NCI-H524 (cell line): ENCODE data around the gene KIF2B.
"Not testable (repeated sequence)": the region's sequence is repeated elsewhere in the genome, so short reads cannot be mapped to it uniquely, and the experiment has no call there.

Source experiments
- DNase-seq, 2 experiments: peaks; one replicate each; lab custom pipeline; 2025; lab: John Stamatoyannopoulos, UW

KIF2B gene, protein sequence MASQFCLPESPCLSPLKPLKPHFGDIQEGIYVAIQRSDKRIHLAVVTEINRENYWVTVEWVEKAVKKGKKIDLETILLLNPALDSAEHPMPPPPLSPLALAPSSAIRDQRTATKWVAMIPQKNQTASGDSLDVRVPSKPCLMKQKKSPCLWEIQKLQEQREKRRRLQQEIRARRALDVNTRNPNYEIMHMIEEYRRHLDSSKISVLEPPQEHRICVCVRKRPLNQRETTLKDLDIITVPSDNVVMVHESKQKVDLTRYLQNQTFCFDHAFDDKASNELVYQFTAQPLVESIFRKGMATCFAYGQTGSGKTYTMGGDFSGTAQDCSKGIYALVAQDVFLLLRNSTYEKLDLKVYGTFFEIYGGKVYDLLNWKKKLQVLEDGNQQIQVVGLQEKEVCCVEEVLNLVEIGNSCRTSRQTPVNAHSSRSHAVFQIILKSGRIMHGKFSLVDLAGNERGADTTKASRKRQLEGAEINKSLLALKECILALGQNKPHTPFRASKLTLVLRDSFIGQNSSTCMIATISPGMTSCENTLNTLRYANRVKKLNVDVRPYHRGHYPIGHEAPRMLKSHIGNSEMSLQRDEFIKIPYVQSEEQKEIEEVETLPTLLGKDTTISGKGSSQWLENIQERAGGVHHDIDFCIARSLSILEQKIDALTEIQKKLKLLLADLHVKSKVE

DNA sequence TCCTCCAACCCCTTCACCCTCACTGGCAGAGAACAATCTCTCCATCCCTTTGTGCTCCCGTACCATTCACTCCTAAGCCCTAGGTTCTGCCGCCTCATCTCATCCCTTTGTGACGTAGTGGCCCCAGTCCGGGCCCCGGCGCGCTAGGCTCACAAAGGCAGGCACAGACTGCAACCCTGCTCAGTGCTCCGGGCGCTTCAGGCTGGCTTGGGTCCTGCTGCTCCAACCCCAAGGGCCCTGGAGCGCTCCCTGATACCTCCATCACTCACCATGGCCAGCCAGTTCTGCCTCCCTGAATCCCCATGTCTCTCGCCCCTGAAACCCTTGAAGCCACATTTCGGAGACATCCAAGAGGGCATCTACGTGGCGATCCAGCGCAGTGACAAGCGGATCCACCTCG is at the start of gene KIF2B:
Gene KIF2B, plus strand, starts transcription at position 164 of the 400 bp plus-strand sequence. Its CDS starts 107 bp downstream, at position 271.
- no peak for DNase-seq

DNA sequence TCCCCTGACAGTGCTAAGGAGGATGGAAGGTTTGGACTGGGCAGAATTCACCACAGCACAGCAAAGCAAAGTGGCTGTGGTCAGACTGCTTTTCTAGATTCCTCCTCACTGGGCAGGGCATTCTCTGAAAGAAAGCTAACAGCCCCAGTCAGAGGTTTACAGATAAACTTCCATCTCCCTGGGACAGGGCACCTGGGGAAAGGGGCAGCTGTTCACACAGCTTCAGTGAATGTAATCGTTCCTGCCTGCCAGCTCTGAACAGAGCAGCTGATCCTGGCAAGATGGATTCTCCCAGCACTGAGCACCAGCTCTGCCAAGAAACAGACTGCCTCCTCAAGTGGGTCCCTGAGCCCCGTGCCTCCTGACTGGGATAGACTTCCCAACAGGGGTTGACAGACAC is 42.4 kb upstream of the KIF2B start:
- DNase-seq = no peak

DNA sequence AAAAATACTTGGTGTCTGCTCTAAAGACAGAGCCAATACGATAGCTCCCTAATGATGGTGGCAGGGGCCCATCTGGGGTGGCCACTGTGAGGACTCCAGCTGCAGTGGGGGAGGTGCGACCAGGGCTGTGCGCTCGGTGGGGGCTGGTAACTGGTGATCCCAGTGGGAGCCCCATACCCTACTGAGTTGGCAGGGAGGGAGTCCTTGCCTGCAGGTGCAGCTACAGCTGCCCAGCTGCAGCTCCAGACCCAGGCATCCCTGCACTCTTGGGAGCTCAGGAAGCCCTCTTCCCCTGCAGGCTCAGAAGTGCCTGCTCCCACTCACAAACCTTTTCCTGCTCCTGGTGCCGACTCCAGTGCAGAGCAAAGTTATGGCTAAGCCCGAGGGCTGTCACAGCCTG is 31.2 kb upstream of the KIF2B start:
- no peak for DNase-seq

DNA sequence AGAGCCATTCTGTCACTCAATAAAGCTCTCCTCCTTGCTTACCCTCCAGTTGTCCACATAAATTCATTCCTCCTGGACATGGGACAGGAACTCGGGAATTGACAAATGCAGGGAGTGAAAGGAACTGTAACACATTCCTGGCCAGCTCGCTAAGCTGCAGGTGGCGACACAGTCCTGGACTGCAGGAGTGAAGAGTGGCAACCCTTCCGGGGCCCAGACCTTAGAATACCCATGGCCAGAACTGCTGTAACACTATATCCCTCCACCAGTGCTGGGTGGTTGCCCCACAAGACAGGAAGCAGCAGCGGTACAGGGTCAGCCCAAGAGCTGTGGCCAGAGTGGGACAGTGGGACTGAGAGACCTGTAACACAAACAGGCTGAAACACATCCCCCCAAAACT is 30.3 kb upstream of the KIF2B start:
- no peak for DNase-seq

DNA sequence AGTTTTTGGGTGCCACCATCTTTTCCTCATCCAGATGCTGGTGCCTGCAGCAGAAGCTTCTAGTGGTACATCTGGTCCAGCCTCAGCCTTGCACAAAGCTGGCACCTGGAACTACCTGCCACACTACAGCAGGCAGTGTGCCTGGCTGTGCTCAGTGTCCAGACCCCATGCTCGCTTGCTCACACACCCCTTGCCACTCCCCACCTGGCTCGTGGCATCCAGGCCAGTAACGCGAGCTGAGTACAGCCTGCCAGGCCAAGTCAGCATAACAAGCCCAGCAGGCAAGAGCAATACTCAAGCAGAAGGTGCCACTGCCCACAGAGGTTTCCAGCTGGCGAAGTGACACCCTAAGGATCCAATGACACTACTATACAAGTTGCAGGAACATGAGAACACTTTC is 29.7 kb upstream of the KIF2B start:
- DNase-seq = no peak

DNA sequence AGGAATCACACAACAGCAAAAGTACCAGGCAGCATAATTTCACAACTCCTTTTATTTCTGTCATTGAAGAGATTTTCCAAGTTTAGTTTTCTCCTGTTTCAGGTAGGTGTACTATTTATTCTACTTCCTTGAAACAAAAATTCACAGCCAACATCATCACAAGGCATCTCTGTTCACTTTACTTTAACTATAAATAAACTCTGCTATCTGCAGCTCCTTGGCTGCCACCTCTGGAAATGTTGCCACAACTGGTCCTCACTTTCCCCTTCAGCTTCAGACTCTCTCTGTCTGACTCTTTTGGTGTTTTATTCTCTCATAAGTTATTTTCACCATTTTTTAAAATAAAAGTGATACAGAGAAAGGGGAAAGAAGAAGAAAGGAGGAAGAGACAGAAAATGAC is 27.9 kb upstream of the KIF2B start:
- no peak for DNase-seq

DNA sequence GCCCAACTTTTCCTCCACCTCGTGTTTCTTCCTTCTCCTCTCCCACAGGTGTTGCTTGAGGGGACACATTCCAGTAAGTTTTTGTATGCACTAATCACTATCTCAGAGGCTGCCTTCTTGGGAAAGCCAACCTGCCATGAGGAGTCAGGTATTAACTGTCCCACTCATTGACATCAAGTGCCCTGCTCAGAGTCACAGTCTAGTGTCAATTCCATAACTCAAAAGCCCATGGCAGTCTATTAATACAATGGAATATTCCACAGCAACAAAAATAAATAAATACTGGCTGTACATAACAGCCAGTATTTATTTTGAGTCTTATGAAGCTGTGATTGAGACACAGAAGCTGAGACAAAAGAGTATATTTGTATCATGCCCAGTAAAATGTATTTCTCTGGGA is 26.1 kb upstream of the KIF2B start:
- no peak for DNase-seq

DNA sequence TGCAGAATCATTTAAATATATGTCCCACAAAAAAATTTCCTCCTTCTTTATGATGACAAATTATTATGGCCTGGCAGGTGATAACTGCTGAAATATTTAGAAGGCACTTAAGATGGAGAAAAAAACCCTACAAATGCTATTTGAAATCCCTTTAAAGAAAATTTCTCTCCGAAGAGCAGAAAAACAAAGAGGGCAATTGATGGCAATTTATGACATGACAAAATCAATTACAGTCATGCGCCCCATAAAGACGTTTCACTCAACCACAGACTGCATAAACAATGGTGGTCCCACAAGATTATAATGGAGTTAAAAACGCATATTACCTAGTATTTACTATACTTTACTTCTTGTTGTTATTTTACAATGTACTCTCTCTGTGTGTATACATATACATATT is 25.2 kb upstream of the KIF2B start:
- DNase-seq = no peak

DNA sequence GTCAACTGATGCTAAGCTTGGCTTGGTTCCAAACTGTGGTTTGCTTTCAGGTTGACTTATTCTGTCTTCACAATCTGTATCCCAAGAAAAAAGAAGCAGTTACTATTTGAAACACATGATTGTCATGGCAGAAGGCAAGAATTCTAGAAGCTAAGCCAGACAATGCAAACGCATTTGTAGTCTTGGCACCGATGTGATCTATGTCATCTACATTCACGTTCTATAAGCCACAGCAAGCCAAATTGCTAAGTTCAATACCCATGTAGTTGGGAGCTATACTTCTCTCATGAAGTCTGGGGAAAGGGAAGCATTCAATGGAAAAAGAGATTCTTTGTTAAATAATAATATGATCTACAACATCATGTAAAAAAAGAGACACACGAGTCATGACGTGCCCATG is 18.3 kb upstream of the KIF2B start:
- no peak for DNase-seq

DNA sequence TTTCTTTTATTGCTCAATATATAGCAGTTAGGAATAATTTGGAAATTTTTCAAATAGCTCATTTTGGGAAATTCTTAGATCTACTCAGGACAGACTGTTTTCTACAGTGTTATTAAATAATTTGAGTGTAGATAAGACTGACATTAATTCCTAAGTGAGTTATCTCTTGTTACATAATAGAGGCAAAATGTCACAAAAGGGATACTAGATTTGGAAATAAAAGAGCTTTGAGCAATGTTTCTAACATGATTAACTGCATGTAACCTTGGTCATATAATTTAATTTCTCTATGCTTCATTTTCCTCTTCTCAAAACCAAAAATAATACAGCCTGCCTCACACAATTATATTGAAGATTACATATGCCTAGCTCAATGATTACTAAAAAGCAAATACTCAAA is 16.3 kb upstream of the KIF2B start:
- DNase-seq = no peak

DNA sequence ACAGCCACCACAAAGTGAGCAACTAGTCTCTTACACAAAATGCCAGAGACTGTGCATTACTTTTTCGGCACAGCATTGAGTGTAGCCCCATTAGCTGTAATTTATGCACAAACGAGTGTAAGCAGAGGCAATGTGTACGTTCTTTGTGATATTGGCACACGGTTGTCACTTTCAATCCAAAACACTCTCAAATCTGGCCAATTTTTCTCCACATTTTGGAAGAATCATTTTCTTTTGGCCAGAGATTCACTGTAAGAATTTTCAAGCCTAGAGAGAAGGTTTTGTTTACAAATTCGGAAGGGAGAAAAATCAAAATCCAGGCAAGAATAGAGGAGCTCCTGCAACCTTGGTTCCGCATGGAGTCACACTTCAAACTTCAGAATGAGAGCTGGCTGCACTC is 15.4 kb upstream of the KIF2B start:
- no peak for DNase-seq

DNA sequence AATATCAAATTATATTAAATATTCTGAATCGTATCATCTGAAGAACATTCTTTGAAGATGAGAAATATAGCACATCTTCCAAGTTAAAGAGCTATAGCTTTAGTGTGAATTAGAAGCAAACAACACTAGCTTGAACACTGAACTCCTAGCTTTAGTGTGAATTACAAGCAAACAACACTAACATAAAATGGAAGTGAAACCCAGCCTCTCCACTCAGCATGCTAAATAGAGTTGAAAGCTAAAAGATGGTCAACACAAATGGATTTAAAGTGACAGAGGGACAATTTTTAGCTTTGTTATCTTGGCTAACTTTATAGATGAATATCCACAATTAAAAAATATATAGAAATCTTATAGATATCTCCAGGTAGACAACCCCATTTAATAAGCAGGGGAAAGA is 4.5 kb upstream of the KIF2B start:
- no peak for DNase-seq

DNA sequence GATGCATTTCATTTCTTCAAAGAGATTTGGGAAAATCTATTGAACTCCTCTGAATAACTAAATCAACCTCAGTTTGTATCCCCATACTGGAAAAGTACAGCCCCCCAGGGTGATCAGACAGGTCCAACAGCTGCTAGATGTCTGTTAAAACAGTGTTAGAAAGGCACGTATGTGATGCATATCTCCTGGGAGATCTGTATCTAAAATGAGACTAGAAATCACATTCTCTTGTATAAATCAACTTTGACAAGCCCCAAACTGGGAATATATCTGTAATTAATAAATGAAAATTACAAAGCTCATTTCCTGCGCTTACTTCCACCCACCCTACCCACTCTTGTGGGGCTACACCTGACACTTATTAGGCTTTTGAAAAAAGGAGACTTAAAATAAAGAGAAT is 3.8 kb upstream of the KIF2B start:
- DNase-seq = no peak

DNA sequence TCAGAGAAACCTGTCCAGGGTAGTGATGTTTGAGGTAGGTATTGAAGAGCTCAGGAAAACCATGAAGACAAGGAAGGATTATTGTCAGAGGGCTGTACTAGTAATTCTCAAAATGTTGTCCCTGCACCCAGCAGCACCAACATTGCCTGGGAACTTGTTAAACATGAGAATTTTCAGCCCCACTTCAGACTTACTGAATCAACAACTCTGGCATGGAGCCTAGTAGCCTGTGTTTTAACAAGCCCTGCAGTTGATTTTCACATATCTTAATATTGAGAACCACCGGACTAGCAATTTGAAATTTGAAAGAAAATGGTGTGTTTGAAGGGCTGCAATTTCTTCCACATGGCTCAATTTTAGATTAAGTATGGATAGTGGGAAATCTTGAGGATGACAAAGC is 2.8 kb upstream of the KIF2B start:
- no peak for DNase-seq

DNA sequence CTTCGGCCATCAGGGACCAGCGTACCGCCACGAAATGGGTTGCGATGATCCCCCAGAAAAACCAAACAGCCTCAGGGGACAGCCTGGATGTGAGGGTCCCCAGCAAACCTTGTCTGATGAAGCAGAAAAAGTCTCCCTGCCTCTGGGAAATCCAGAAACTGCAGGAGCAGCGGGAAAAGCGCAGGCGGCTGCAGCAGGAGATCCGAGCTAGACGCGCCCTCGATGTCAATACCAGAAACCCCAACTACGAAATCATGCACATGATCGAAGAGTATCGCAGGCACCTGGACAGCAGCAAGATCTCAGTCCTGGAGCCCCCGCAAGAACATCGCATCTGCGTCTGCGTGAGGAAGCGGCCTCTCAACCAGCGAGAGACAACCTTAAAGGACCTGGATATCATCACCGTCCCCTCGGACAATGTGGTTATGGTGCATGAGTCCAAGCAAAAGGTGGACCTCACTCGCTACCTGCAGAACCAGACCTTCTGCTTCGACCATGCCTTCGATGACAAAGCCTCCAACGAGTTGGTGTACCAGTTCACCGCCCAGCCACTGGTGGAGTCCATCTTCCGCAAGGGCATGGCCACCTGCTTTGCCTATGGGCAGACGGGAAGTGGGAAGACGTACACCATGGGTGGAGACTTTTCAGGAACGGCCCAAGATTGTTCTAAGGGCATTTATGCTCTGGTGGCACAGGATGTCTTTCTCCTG is 769 bp downstream of the KIF2B start:
- no peak for DNase-seq

DNA sequence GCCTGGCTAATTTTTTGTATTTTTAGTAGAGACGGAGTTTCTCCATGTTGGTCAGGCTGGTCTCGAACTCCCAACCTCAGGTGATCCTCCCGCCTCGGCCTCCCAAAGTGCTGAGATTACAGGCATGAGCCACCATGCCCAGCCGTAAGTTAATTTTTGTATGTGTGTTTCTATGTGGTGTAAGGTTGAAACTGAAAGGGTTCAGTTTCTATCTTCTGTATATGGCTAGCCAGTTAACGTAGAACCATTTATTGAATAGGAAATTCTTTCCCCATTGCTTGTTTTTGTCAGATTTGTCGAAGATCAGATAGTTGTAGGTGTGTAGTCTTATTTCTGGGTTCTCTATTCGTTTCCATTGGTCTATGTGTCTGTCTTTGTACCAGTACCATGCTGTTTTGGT is 12.0 kb downstream of the KIF2B start:
- DNase-seq = not testable (repeated sequence)

DNA sequence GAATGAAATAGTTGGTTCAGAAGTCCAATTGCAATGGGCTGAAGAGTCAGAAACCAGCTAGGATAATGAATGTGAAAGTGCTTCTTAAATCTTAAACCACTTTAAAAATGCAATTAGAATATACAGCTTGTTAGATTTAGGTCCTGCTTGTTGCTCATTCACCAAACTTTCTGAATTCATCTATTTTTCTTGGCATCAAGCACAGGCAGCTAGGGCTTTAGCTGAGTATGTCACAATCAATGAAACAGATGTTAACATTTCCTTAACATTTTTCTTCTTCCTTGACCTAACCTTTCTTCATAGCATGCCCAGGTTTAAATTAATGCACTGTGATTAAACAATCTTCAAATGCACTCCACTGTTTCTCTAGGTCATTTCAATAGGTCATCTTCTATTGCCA is 14.4 kb downstream of the KIF2B start:
- no peak for DNase-seq

DNA sequence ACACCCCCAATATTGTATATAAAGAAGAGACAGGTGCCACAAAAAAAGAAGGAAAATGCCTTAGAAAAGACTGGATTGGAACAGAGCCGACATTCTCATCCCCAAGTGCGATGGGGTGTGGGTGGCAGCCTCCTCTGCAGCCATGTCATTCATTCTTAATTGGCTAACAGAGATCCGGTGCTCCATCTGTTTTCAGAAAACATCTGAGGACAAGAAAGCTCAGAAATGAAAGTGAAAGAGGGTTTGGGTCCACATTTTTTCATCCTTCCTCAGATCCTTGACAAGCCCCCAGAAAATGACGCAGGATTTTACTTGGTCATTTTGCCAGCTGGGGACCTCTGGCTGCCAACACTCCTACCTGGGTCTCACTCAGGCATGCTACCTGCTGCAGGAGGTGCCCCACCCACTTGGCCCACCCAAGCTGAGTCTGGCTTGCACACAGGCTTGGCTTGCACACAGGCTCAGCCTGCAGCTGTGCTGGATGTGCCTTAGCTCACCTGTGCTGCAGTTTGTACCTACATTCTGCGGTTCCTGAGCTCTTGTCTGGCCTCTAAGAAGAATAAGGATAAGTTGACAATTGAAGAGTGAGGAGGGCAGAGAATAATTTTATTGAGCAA is 21.9 kb downstream of the KIF2B start:
- no peak for DNase-seq

DNA sequence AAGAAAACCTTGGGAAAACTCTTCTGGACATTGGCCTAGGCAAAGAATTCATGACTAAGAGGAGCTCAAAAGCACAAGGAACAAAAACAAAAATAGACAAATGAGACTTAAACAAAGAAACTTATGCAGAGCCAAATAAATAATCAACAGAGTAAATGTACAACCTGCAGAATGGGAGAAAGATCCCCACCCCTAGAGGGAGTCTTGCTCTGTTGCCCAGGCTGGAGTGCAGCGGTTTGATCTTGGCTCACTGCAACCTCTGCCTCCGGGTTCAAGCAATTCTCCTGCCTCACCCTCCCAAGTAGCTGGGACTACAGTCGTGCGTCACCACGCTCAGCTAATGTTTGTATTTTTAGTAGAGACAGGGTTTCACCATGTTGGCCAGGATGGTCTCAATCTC is 48.4 kb downstream of the KIF2B start:
- DNase-seq = not testable (repeated sequence)
